Measurements from ENCODE around the gene APLP2. TPM values are rescaled to one million over a fixed set of nuclear protein-coding genes. Genes with fewer than 3 reads are reported as not detected.
A peak's percentile ranks its signal among the peaks of the same experiment; 100 is the strongest.

APLP2 gene
- total and polyA plus RNA-seq, 2 of the 13 experiments (the other 11 are each of a cell fraction or from before 2014, with no cell fraction given), result 315 to 594 TPM

DNA sequence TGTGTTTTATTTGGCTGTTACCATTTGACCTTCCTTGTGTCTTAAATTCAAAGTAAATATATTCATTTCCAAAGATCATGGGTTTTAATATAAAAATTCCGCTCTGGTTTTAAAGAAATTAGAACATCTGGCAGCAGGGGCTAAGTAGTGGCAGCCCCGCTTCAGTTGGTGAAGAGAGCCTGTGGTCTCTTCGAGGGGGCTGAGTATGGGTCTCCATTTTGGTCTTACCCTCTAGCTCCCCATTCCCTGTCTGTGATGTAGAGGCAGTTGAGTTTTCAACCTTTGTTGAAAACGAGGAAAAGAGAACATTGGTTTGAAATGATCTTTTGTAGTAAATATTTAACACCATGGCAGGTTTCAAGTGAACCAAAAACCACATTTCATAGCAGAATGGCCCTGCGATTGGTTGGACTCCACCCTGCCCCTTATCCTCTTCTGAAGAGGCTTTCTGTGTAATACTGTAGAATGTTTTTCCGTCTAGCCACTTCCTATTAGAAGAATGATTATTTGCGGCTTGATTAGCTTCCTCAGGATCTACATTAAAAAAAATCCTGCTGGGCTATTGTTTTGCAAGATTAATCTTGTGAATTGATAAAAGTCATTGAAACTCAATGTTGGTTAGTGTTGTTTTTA is 17.7 kb downstream of the APLP2 start:
- 82% methylated on average over 7 of the region's 7 CpGs for WGBS (ENCODE audit: low lambda C conversion rate)
- Histone ChIP-seq H3K27ac (ENCODE audit: extremely low read length, insufficient read depth, low read length) (peak overlapping the region; percentile 18), H3K79me2 (ENCODE audit: insufficient read depth, low read length) (peaks cover 74% of the 10 kb centered on the region), H3K4me2 (ENCODE audit: low read depth, low read length) (no peak overlapping the region; the same call in 1 of the 2 replicates), H3K9me3 (ENCODE audit: low read length) (no peaks in the 10 kb centered on the region), H3K27me3 (ENCODE audit: control insufficient read depth in 1 of 2, insufficient read depth in 2 of 2, low read length in 2 of 2) (no peaks in the 10 kb centered on the region), H3K4me1 (ENCODE audit: insufficient read depth, low read length) (peaks cover 52% of the 10 kb centered on the region), H3K36me3 (replicated peaks in 1 of 2; ENCODE audit: control insufficient read depth in 1 of 2, insufficient read depth in 2 of 2, low read length in 2 of 2) (peaks cover 0 to 9% of the 10 kb centered on the region in 2 experiments; a peak in 1 of 5 replicates), H2AFZ (ENCODE audit: low read length) (no peak overlapping the region), H3K9ac (ENCODE audit: insufficient read depth, low read depth, low read length) (no peak overlapping the region; the same call in 1 of the 2 replicates), H3K4me3 (replicated peaks in 1 of 3; ENCODE audit: insufficient read depth in 1 of 3, low read depth in 2 of 3, low read length in 3 of 3) (no peak overlapping the region), H4K20me1 (ENCODE audit: insufficient read depth, low read length) (peaks cover 21% of the 10 kb centered on the region)
- CTCF ChIA-PET (ENCODE audit: low intra/inter-chr PET ratio, low total read pairs), result no interaction called here
- POLR2A ChIA-PET, result no interaction called here
- BruUV-seq (replicated peaks), result no TSS peak
- FAIRE-seq (no peak), DNase-seq (ENCODE audit: low spot score) (no peak), ATAC-seq (no peak)
- in situ Hi-C loops (cut with HindIII; ENCODE audit: extremely low pct_ligation_motif_present, low pct_unique_long_range_greater_than_20kb) (no loop called here), intact Hi-C loops (cut with micrococcal nuclease; ENCODE audit: unreplicated experiment) (no loop called here)
- TF ChIP-seq FOXM1 (CRISPR knock-in tag; IDR thresholded peaks at IDR 0.05) (no peak), ZBTB38 (CRISPR knock-in tag; IDR thresholded peaks at IDR 0.05) (no peak)
- TF ChIP-seq, protein P1, sequence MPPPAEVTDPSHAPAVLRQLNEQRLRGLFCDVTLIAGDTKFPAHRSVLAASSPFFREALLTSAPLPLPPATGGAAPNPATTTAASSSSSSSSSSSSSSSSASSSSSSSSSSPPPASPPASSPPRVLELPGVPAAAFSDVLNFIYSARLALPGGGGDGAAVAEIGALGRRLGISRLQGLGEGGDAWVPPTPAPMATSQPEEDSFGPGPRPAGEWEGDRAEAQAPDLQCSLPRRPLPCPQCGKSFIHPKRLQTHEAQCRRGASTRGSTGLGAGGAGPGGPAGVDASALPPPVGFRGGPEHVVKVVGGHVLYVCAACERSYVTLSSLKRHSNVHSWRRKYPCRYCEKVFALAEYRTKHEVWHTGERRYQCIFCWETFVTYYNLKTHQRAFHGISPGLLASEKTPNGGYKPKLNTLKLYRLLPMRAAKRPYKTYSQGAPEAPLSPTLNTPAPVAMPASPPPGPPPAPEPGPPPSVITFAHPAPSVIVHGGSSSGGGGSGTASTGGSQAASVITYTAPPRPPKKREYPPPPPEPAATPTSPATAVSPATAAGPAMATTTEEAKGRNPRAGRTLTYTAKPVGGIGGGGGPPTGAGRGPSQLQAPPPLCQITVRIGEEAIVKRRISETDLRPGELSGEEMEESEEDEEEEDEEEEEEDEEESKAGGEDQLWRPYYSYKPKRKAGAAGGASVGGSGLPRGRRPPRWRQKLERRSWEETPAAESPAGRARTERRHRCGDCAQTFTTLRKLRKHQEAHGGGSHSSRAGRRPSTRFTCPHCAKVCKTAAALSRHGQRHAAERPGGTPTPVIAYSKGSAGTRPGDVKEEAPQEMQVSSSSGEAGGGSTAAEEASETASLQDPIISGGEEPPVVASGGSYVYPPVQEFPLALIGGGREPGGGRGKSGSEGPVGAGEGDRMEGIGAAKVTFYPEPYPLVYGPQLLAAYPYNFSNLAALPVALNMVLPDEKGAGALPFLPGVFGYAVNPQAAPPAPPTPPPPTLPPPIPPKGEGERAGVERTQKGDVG (CRISPR knock-in tag; IDR thresholded peaks at IDR 0.05; ENCODE audit: borderline replicate concordance), result no peak

DNA sequence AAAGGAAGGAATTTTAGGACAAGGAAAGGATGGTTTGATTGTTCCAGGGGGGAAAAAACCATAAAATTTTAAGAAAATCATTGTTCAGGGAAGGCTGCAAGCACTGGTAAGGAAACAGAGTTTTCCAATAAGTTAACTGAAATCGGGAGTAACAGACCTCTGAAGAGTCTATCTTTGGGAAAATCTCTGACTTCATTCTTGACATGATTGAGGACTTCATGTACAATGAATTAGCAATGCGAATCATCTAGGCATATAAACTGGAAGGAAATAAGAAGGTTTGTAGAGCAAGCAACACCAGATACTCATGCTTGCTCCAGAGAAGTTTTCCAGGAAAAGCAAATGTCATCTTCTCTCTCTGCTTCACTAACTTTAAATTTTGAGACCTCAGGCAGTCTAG is 18.5 kb downstream of the APLP2 start:
- ATAC-seq (no peak), FAIRE-seq (no peak), DNase-seq (ENCODE audit: low spot score) (no peak)
- in situ Hi-C loops (cut with HindIII; ENCODE audit: extremely low pct_ligation_motif_present, low pct_unique_long_range_greater_than_20kb), result no loop called here
- Histone ChIP-seq H3K27ac (ENCODE audit: extremely low read length, insufficient read depth, low read length) (peak overlapping the region; percentile 66), H3K27me3 (ENCODE audit: control insufficient read depth in 1 of 2, insufficient read depth in 2 of 2, low read length in 2 of 2) (no peaks in the 10 kb centered on the region), H3K9me3 (ENCODE audit: low read length) (no peaks in the 10 kb centered on the region), H3K79me2 (ENCODE audit: insufficient read depth, low read length) (peaks cover 72% of the 10 kb centered on the region), H4K20me1 (ENCODE audit: insufficient read depth, low read length) (peaks cover 15% of the 10 kb centered on the region), H3K4me2 (ENCODE audit: low read depth, low read length) (peak overlapping the region; percentile 8; the same call in 1 of the 2 replicates), H3K4me1 (ENCODE audit: insufficient read depth, low read length) (peaks cover 58% of the 10 kb centered on the region), H3K9ac (ENCODE audit: insufficient read depth, low read depth, low read length) (no peak overlapping the region), H2AFZ (ENCODE audit: low read length) (no peak overlapping the region), H3K4me3 (replicated peaks in 1 of 3; ENCODE audit: insufficient read depth in 1 of 3, low read depth in 2 of 3, low read length in 3 of 3) (no peak overlapping the region), H3K36me3 (replicated peaks in 1 of 2; ENCODE audit: control insufficient read depth in 1 of 2, insufficient read depth in 2 of 2, low read length in 2 of 2) (peaks cover 0 to 5% of the 10 kb centered on the region in 2 experiments; a peak in 1 of 5 replicates)
- WGBS (ENCODE audit: low lambda C conversion rate), result 67% methylated on average over 2 of the region's 2 CpGs
- ChIA-PET CTCF (ENCODE audit: low intra/inter-chr PET ratio, low total read pairs) (no interaction called here), POLR2A (interaction anchor here (2.3 kb wide), 1 partner anchor 17 kb away, joined by 17 read pairs; the partner anchor contains the start of gene APLP2)
- no TSS peak for BruUV-seq (replicated peaks)
- intact Hi-C loops (cut with micrococcal nuclease; ENCODE audit: unreplicated experiment), result no loop called here
- no peak for TF ChIP-seq POLR2AphosphoS5 (IDR thresholded peaks at IDR 0.05; ENCODE audit: low read depth, low read length)
- TF ChIP-seq DNMT1 (CRISPR knock-in tag; IDR thresholded peaks at IDR 0.05), result no peak
- TF ChIP-seq RFX3 (CRISPR knock-in tag; IDR thresholded peaks at IDR 0.05), result no peak
- no peak for TF ChIP-seq NFE2L1 (CRISPR knock-in tag; IDR thresholded peaks at IDR 0.05; ENCODE audit: borderline replicate concordance)
- TF ChIP-seq, protein P2, sequence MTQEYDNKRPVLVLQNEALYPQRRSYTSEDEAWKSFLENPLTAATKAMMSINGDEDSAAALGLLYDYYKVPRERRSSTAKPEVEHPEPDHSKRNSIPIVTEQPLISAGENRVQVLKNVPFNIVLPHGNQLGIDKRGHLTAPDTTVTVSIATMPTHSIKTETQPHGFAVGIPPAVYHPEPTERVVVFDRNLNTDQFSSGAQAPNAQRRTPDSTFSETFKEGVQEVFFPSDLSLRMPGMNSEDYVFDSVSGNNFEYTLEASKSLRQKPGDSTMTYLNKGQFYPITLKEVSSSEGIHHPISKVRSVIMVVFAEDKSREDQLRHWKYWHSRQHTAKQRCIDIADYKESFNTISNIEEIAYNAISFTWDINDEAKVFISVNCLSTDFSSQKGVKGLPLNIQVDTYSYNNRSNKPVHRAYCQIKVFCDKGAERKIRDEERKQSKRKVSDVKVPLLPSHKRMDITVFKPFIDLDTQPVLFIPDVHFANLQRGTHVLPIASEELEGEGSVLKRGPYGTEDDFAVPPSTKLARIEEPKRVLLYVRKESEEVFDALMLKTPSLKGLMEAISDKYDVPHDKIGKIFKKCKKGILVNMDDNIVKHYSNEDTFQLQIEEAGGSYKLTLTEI (CRISPR knock-in tag; conservative IDR thresholded peaks at IDR 0.05), result no peak

Data from HepG2 (cell line).